CD8-positive, alpha-beta memory T cell (primary cell): ENCODE results near the gene ZNF609. TPM values are rescaled to one million over a fixed set of nuclear protein-coding genes. Genes with fewer than 3 reads are reported as not detected.
"Not testable (repeated sequence)": the region's sequence is repeated elsewhere in the genome, so short reads cannot be mapped to it uniquely, and the experiment has no call there.

Experiments
- CTCF ChIA-PET: fragments of 350-600 bp; sonication (Branson Sonifier 250); formaldehyde crosslinking; loops from one replicate; lab custom pipeline; 2021; ENCODE audit warnings: antibody characterized with exemption; lab: Charles Lee
- POLR2A ChIA-PET: fragments of 350-600 bp; sonication (Branson Sonifier 250); formaldehyde crosslinking; loops from one replicate; lab custom pipeline; 2021; ENCODE audit warnings: antibody characterized with exemption; lab: Charles Lee
- DNase-seq, 5 donors: peaks; one replicate each; pipeline versions ENCODE4 v3.0.0 to v3.0.0-alpha.2; 2020 to 2022; ENCODE audit warnings: mixed read lengths in 1 of 5
- H3K27ac ChIP-seq: one replicate; pipeline ENCODE4 v1.7.0; 2013; ENCODE audit warnings: low read depth, mild to moderate bottlenecking, low read length, moderate library complexity
- H3K27me3 ChIP-seq: 2 replicates; pipeline ENCODE4 v1.7.0; 2013; ENCODE audit warnings: low read length, mild to moderate bottlenecking; ENCODE audit not compliant: insufficient read depth, poor library complexity, severe bottlenecking
- H3K36me3 ChIP-seq: 2 replicates; pipeline ENCODE4 v1.7.0; 2013; ENCODE audit warnings: mild to moderate bottlenecking, low read length, moderate library complexity; ENCODE audit not compliant: insufficient read depth
- H3K4me1 ChIP-seq: 2 replicates; pipeline ENCODE4 v1.7.0; 2013; ENCODE audit warnings: mild to moderate bottlenecking, low read length, moderate library complexity; ENCODE audit not compliant: insufficient read depth
- H3K4me3 ChIP-seq: 2 replicates; pipeline ENCODE4 v1.7.0; 2013; ENCODE audit warnings: mild to moderate bottlenecking, low read length
- H3K9me3 ChIP-seq: 2 replicates; pipeline ENCODE4 v1.7.0; 2013; ENCODE audit warnings: mild to moderate bottlenecking, low read length
- H3K27ac Mint-ChIP-seq, 8 donors: one replicate each; pipeline ENCODE4 v1.8.0; 2020 to 2021; ENCODE audit warnings: mixed read lengths in 8 of 8, mild to moderate bottlenecking in 6 of 8, inconsistent platforms in 3 of 8, moderate library complexity in 3 of 8
- H3K27me3 Mint-ChIP-seq, 2 donors: one replicate each; pipeline ENCODE4 v1.8.0; 2020 to 2021; ENCODE audit warnings: mixed read lengths in 2 of 2, mild to moderate bottlenecking in 1 of 2, moderate library complexity in 1 of 2
- H3K36me3 Mint-ChIP-seq, 3 donors: one replicate each; pipeline ENCODE4 v1.8.0; 2020 to 2021; ENCODE audit warnings: mixed read lengths in 3 of 3, inconsistent platforms in 1 of 3, mild to moderate bottlenecking in 1 of 3
- H3K4me1 Mint-ChIP-seq, 3 donors: one replicate each; pipeline ENCODE4 v1.8.0; 2020 to 2021; ENCODE audit warnings: mixed read lengths in 3 of 3, inconsistent platforms in 1 of 3, mild to moderate bottlenecking in 1 of 3
- H3K4me3 Mint-ChIP-seq, 7 donors: one replicate each; pipeline ENCODE4 v1.8.0; 2020 to 2021; ENCODE audit warnings: mixed read lengths in 7 of 7, mild to moderate bottlenecking in 6 of 7, moderate library complexity in 4 of 7, inconsistent platforms in 2 of 7
- H3K9me3 Mint-ChIP-seq, 5 donors: one replicate each; pipeline ENCODE4 v1.8.0; 2020 to 2022; ENCODE audit warnings: mixed read lengths in 5 of 5, mild to moderate bottlenecking in 3 of 5, moderate library complexity in 2 of 5, inconsistent platforms in 1 of 5
- polyA plus RNA-seq: library from polyadenylated mRNA; unstranded; fragments of 300-500 nt; fragmentation: Illumina TruSeq; gene quantifications from one replicate; pipeline ENCODE4 v1.2.3, GENCODE V29; 2021
- total RNA-seq, 2 experiments: library from RNA; stranded (reverse); gene quantifications; one replicate each; pipeline ENCODE4 v1.2.3, GENCODE V29; 2021

ZNF609 gene
- total and polyA plus RNA-seq, 3 experiments from 2014 or later: 10.7 to 38.9 (median 38.0) TPM

- Mint-ChIP-seq H3K4me1 (peaks cover 40 to 64% (median 57%) of the 10 kb centered on the region in 3 donors), H3K27me3 (peaks cover 0 to 1% of the 10 kb centered on the region in 2 donors)
These were observed 143.9 kb downstream of the ZNF609 start for GRCh38 chr15:64604319-64604718.

DNA sequence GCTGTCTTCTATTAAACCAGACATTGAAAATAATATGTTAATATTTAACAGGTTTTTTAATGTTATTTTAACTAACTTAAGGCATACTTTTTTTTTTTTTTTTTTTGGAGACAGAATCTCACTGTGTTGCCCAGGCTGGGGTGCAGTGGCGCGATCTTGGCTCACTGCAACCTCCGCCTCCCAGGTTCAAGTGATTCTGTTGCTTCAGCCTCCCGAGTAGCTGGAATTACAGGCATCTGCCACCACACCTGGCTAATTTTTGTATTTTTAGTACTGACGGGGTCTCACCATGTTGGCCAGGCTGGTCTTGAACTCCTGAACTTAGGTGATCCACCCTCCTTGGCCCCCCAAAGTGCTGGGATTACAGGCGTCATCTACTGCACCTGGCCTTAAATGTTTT lies 147.0 kb downstream of the ZNF609 start:
- H3K9me3 Mint-ChIP-seq, H3K4me3 Mint-ChIP-seq, H3K27me3 ChIP-seq, H3K36me3 ChIP-seq, H3K4me3 ChIP-seq, DNase-seq, H3K27me3 Mint-ChIP-seq, H3K9me3 ChIP-seq, H3K27ac ChIP-seq, H3K36me3 Mint-ChIP-seq, H3K27ac Mint-ChIP-seq: not testable (repeated sequence)
- ChIA-PET CTCF (interaction anchor here (0.9 kb wide), 1 partner anchor 10 kb away, joined by 3 read pairs; no protein-coding TSS in a partner anchor), POLR2A (interaction anchor here (0.7 kb wide), 1 partner anchor 177 kb away, joined by 5 read pairs; no protein-coding TSS in a partner anchor)
- peaks cover 33 to 53% (median 47%) of the 10 kb centered on the region in 3 donors for H3K4me1 Mint-ChIP-seq
- peaks cover 25% of the 10 kb centered on the region for H3K4me1 ChIP-seq

More at GRCh38 chr15:64604319-64604718, 143.9 kb downstream of the ZNF609 start:
- H3K36me3 Mint-ChIP-seq: peaks cover 0 to 1% (median 0%) of the 10 kb centered on the region in 3 donors
- Histone ChIP-seq H3K4me1 (peaks cover 43% of the 10 kb centered on the region), H3K9me3 (no peaks in the 10 kb centered on the region), H3K27me3 (no peaks in the 10 kb centered on the region), H3K36me3 (no peaks in the 10 kb centered on the region), H3K27ac (no peak overlapping the region), H3K4me3 (no peak overlapping the region)
- POLR2A ChIA-PET: no interaction called here
- no peak for DNase-seq
- CTCF ChIA-PET: no interaction called here
- H3K27ac Mint-ChIP-seq: peak overlapping the region in 3 of 8 donors; percentile 18 to 52 (median 20)
- H3K9me3 Mint-ChIP-seq: no peaks in the 10 kb centered on the region
- no peak overlapping the region for H3K4me3 Mint-ChIP-seq

DNA sequence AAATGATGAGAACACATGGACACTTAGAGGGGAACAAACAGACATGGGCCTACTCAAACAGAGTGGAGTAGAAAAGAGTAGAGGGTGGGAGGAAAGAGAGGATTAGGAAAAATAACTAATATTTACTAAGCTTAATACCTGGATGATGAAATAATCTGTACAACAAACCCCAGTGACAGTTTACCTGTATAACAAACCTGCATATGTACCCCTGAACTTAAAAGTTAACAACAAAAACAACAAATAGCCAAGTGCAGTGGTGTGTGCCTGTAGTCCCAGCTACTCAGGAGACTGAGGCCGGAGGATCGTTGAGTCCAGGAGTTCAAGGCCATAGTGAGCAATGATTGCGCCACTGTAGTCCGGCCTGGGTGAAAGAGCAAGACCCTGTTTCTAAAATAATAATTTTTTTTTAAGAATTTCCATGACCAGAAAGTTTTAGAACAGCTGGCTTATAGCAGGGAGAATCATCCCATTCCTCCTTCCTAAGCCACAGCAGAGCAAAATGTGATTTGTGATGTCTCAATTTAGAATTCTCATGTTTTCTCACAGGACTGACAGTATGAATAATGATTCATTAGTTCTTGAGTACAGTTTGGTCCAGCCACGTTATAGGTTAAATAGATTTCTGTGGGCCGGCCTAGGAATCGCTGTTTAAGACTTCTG lies 150.0 kb downstream of the ZNF609 start:
- no peak for DNase-seq
- Mint-ChIP-seq H3K27ac (peak overlapping the region in 3 of 8 donors; percentile 1 to 66 (median 39)), H3K36me3 (peaks cover 0 to 2% (median 1%) of the 10 kb centered on the region in 3 donors), H3K27me3 (peaks cover 0 to 1% of the 10 kb centered on the region in 2 donors), H3K9me3 (no peaks in the 10 kb centered on the region), H3K4me3 (no peak overlapping the region), H3K4me1 (peaks cover 22 to 39% (median 33%) of the 10 kb centered on the region in 3 donors)
- POLR2A ChIA-PET: no interaction called here
- H3K36me3 ChIP-seq: no peaks in the 10 kb centered on the region
- no peak overlapping the region for H3K4me3 ChIP-seq
- CTCF ChIA-PET: interaction anchor here (1.7 kb wide), 1 partner anchor 12 kb away, joined by 3 read pairs; no protein-coding TSS in a partner anchor
- no peak overlapping the region for H3K27ac ChIP-seq
- peaks cover 14% of the 10 kb centered on the region for H3K4me1 ChIP-seq
- no peaks in the 10 kb centered on the region for H3K27me3 ChIP-seq
- no peaks in the 10 kb centered on the region for H3K9me3 ChIP-seq

GRCh38 chr15:64611085-64611725 lies 150.8 kb downstream of the ZNF609 start:
- POLR2A ChIA-PET: interaction anchor here (0.7 kb wide), 1 partner anchor 261 kb away, joined by 3 read pairs; no protein-coding TSS in a partner anchor

DNA sequence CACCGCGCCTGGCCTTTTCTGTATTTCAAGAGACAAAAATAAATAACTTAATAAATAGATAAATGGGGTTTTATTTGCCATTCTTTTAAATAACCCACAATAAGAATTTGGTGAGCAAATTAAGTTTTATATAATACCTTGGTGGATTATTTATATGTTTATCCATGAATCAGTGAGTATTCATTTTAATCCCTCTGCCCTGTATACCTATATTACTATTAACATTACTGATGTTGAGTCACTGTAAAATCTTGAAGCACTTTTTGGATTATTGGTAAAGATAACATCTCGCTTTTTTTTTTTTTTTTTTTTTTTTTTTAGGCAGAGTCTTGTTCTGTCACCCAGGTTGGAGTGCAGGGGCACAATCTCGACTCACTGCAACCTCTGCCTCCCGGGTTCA lies 154.1 kb downstream of the ZNF609 start:
- peaks cover 0 to 4% (median 3%) of the 10 kb centered on the region in 3 donors for H3K36me3 Mint-ChIP-seq
- H3K4me3 Mint-ChIP-seq: no peak overlapping the region
- no peak overlapping the region for H3K27ac Mint-ChIP-seq
- no peaks in the 10 kb centered on the region for H3K9me3 ChIP-seq
- ChIA-PET CTCF (no interaction called here), POLR2A (no interaction called here)
- no peaks in the 10 kb centered on the region for H3K36me3 ChIP-seq
- no peak overlapping the region for H3K4me3 ChIP-seq
- no peaks in the 10 kb centered on the region for H3K9me3 Mint-ChIP-seq
- DNase-seq: no peak
- H3K27me3 Mint-ChIP-seq: no peaks in the 10 kb centered on the region
- no peak overlapping the region for H3K27ac ChIP-seq
- H3K4me1 ChIP-seq: peaks cover 37% of the 10 kb centered on the region
- H3K27me3 ChIP-seq: no peaks in the 10 kb centered on the region
- H3K4me1 Mint-ChIP-seq: peaks cover 39 to 56% (median 50%) of the 10 kb centered on the region in 3 donors

More at GRCh38 chr15:64611085-64611725, 150.8 kb downstream of the ZNF609 start:
- peaks cover 0 to 3% (median 2%) of the 10 kb centered on the region in 3 donors for H3K36me3 Mint-ChIP-seq
- Histone ChIP-seq H3K36me3 (no peaks in the 10 kb centered on the region), H3K4me1 (peaks cover 22% of the 10 kb centered on the region), H3K27ac (no peak overlapping the region), H3K4me3 (no peak overlapping the region), H3K27me3 (no peaks in the 10 kb centered on the region), H3K9me3 (no peaks in the 10 kb centered on the region)
- peak overlapping the region in 1 of 7 donors; percentile 1 for H3K4me3 Mint-ChIP-seq
- no peak for DNase-seq
- H3K27me3 Mint-ChIP-seq: peaks cover 0 to 1% of the 10 kb centered on the region in 2 donors
- H3K4me1 Mint-ChIP-seq: peaks cover 28 to 46% (median 40%) of the 10 kb centered on the region in 3 donors
- no peaks in the 10 kb centered on the region for H3K9me3 Mint-ChIP-seq
- peak overlapping the region in 5 of 8 donors; percentile 4 to 71 (median 30) for H3K27ac Mint-ChIP-seq
- CTCF ChIA-PET: interaction anchor here (1.7 kb wide), 1 partner anchor 11 kb away, joined by 3 read pairs; no protein-coding TSS in a partner anchor

DNA sequence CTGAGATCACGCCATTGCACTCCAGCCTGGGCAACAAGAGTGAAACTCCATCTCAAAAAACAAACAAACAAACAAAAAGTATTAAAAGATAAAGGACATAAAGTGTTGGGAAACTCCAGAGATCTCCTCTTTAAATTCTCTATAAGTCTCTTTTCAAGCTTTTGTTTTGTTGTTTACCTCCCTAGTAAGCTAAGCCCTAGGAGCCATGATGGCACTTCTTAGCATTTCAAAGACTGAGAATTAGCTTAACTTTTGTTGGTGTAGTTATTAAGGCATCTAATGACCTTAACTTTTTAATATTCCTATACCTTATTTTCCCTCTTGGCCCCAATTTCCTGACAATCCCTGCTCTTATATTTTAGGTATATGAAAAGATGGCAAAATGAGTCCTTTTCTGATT lies 157.3 kb downstream of the ZNF609 start:
- H3K4me1 ChIP-seq: peaks cover 61% of the 10 kb centered on the region

GRCh38 chr15:64618138-64618537 lies 157.8 kb downstream of the ZNF609 start:
- POLR2A ChIA-PET: no interaction called here
- Histone ChIP-seq H3K36me3 (no peaks in the 10 kb centered on the region), H3K27me3 (no peaks in the 10 kb centered on the region), H3K9me3 (no peaks in the 10 kb centered on the region), H3K27ac (no peak overlapping the region), H3K4me1 (peaks cover 65% of the 10 kb centered on the region), H3K4me3 (no peak overlapping the region)
- H3K27ac Mint-ChIP-seq: peak overlapping the region in 1 of 8 donors; percentile 26
- no peaks in the 10 kb centered on the region for H3K9me3 Mint-ChIP-seq
- H3K36me3 Mint-ChIP-seq: peaks cover 0 to 4% (median 2%) of the 10 kb centered on the region in 3 donors
- H3K4me3 Mint-ChIP-seq: no peak overlapping the region
- CTCF ChIA-PET: interaction anchor here (5.0 kb wide), 1 partner anchor 34 kb away, joined by 18 read pairs; no protein-coding TSS in a partner anchor
- DNase-seq: no peak
- peaks cover 62 to 73% (median 71%) of the 10 kb centered on the region in 3 donors for H3K4me1 Mint-ChIP-seq
- H3K27me3 Mint-ChIP-seq: no peaks in the 10 kb centered on the region

More for the DNA sequence above, 157.3 kb downstream of the ZNF609 start:
- ChIA-PET POLR2A (no interaction called here), CTCF (interaction anchor here (5.0 kb wide), 1 partner anchor 34 kb away, joined by 18 read pairs; no protein-coding TSS in a partner anchor)
- H3K27ac Mint-ChIP-seq: no peak overlapping the region
- no peak for DNase-seq
- Histone ChIP-seq H3K36me3 (no peaks in the 10 kb centered on the region), H3K4me3 (no peak overlapping the region), H3K27ac (no peak overlapping the region), H3K9me3 (no peaks in the 10 kb centered on the region), H3K27me3 (no peaks in the 10 kb centered on the region)
- H3K36me3 Mint-ChIP-seq: peaks cover 0 to 4% (median 3%) of the 10 kb centered on the region in 3 donors
- no peaks in the 10 kb centered on the region for H3K27me3 Mint-ChIP-seq
- peaks cover 57 to 72% (median 67%) of the 10 kb centered on the region in 3 donors for H3K4me1 Mint-ChIP-seq
- H3K9me3 Mint-ChIP-seq: no peaks in the 10 kb centered on the region
- H3K4me3 Mint-ChIP-seq: no peak overlapping the region
